CMK (cell line): ENCODE measurements around the gene TMC7.

Experiments
- DNase-seq: peaks from one replicate; pipeline ENCODE4 v3.0.0-alpha.2; 2010; ENCODE audit warnings: low read depth

TMC7 gene

GRCh38 chr16:19031738-19032137 is 48.0 kb downstream of the TMC7 start:
- DNase-seq: no peak

DNA sequence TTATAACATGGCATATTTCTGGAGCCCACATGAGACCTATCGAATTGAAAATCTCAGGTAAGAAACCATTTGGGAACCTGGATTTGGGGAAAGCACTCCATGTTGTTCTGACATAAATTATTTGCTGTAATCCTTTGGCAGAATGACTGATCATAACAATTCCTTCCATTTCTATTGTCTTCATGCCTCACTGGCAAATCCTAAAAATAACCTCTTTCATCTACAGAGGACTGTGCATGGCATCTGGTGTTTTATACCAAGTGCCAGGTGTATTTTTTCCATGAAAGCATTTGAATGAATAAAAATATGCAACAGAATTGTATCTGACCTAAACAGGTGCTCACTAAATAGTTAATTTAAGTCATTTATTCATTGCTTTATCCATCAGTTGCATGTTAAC is 50.0 kb downstream of the TMC7 start:
- DNase-seq: no peak

- no peak for DNase-seq
Observed at GRCh38 chr16:19040400-19040799, 56.7 kb downstream of the TMC7 start.

GRCh38 chr16:19044769-19045168 is 61.0 kb downstream of the TMC7 start:
- no peak for DNase-seq

GRCh38 chr16:19046062-19046461 is 62.3 kb downstream of the TMC7 start:
- DNase-seq: no peak

DNA sequence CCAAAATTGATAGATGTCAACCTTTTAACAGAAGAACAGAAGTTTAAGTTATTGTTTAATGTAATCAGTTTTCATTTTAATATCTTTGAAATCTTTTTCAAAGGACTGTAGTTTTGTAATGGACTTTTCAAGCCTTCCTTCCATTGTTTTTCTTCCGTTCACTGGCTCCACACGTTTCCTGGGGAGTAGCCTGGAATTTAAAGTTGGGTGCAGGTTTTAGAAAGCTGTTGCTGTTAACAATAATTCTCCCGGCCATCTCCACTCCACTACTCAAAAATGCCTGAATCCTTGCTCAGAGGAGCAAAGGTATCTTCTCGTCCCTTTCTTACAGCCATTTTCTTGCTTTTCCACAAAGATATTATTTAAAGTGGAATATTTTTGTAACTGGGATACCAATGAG is 79.0 kb downstream of the TMC7 start:
- DNase-seq: no peak

DNA sequence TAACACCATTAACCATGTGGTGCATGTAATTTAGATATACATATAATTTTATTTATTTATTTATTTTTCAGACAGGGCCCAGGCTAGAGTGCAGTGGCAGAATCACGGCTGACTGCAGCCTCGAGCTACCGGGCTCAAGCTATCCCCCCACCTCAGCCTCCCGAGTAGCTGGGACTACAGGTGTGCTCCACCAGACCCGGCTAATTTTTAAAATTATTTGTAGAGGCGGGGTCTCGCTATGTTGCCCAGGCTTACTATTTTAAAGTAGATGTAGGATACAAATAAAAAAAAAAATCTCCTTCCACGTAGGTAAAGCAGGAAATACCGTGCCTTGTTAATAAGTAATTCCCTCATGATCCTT is 83.2 kb downstream of the TMC7 start:
- no peak for DNase-seq

- DNase-seq: peak; percentile 97
Observed at GRCh38 chr16:19067349-19068236, 83.9 kb downstream of the TMC7 start, which contains the start of gene COQ7. Gene COQ7, plus strand, starts transcription at chr16:19067614. Its CDS starts 51 bp downstream, at chr16:19067665.

DNA sequence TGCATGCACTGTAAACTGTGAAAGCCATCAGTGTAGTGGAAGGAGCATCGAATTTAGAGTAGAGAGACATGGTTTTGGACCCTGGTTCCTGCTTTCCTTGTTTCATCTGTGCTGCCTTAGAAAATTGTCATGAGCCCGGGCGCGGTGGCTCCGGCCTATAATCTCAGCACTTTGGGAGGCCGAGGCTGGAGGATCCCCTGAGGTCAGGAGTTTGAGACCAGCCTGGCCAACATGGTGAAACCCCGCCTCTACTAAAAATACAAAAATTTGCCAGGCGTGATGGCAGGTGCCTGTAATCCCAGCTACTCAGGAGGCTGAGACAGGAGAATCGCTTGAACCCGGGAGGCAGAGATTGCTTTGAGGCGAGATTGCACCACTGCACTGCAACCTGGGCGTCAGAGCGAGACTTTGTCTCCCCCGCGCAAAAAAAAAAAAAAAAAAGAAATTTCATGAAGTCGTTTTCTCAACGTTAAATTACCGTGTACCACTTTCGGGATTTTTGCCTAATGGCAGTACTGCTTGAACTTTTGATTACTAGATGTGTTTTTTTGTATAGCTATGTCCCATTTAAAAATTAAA is 84.6 kb downstream of the TMC7 start:
- no peak for DNase-seq

DNA sequence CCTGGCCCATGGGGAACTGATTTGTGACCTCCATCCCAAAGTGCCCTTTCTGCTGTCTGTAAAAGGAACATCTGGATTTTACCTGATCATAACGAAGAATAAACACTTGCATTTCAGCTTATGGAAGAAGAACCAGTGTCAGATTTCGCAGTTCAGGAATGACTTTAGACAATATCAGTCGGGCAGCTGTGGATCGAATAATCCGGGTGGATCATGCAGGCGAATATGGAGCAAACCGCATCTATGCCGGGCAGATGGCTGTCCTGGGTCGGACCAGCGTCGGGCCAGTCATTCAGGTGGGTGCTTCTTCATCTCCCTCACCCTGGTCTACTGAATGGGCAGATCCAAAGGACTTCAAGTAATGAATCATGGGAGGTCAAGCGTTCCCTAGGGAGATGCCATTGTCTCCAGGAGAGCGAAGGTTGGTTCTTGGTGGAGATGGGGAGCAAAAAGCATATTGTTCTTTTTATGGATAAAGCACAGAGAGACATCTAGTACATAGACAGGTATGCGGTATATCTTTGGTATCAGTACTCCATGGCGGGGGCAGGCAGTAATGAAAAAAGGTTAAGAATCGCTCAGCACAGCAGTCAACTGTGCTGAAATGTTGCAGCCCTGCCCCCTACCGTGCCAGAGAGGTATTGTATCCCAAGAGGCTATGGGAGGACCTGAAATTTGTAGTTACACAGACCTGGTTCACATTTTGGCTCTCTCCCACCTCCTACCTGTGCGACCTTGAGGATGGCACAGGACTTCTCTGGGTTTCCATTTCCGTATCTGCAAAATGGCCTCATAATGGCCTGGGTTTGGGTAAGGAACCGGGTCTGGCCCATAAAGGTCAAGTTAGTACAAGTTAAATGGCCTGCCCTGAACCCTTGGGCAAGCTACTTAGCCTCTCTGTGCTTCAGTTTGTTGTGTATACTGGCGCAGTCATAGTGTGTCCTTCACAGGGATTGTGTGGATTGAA is 88.4 kb downstream of the TMC7 start:
- no peak for DNase-seq

DNA sequence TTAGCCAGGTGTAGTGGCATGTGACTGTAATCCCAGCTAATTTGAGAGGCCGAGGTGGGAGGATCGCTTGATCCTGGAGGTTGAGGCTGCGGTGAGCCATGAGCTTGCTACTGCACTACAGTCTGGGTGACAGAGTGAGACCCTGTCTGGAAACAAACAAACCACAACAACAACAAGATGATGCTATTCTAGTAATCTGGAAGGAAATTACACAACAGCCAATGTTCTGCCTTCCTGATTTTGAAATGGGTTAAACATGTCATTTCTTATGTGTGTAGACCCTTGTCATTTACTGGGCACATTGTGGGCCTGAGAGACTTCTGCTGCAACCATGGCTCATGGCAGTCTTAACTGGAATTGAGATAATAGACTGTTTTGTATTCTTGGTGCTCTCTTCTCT is 89.6 kb downstream of the TMC7 start:
- DNase-seq: no peak

DNA sequence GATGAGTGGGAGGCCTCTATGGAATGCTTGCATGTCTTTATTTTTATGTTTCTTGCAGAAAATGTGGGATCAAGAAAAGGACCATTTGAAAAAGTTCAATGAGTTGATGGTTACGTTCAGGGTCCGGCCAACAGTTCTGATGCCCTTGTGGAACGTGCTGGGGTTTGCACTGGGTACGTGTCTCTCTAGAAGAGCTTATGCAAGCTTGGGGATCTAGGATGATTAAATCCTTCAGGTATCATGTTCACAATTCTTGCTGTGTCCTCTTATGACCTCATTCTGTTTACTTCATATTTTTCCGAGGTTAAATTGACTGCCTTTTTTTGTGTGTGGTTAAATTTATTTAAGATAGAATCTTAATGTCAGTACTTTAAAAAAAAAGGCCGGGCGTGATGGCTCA is 90.1 kb downstream of the TMC7 start:
- no peak for DNase-seq

GRCh38 chr16:19075511-19075910 is 91.8 kb downstream of the TMC7 start:
- no peak for DNase-seq

- DNase-seq: no peak
Observed at GRCh38 chr16:19077879-19078278, 94.1 kb downstream of the TMC7 start.

DNA sequence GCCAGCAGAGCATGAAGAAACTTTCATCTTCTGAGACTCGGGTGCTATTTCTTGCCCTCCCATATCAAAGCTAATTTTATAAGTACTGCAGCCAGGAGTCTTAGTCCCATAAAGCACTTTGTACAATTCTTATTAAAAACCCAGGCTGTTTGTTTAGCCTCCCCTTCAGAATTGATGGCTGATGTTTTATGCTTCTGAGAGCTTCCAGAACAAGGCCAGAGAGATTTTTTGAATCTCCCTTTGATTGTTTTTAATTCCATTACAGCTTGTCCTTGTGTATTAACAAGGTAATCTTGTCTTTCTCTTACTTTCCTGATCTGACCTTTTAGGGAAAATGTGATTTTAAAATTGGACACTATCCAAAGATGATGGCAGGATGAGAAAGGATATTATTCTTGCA is 99.9 kb downstream of the TMC7 start:
- DNase-seq: no peak

DNA sequence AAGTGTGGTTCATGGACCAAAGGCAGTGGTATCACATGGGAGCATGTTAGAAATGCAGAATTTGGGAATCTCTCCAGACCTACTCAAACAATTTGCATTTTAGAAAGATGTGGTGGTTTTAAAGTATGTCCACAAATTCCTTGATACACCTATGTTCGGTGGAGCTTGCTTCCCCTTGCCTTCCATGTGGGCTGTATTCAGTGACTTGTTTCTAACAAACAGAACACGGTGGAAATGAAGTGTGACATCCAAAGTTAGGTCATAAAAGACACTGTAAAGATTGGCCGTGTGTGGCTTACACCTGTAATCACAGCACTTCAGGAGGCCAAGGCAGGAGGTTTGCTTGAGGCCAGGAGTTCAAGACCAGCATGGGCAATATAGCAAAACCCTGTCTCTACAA is 100.4 kb downstream of the TMC7 start:
- DNase-seq: no peak

- no peak for DNase-seq
Observed at GRCh38 chr16:19084879-19085278, 101.1 kb downstream of the TMC7 start.

DNA sequence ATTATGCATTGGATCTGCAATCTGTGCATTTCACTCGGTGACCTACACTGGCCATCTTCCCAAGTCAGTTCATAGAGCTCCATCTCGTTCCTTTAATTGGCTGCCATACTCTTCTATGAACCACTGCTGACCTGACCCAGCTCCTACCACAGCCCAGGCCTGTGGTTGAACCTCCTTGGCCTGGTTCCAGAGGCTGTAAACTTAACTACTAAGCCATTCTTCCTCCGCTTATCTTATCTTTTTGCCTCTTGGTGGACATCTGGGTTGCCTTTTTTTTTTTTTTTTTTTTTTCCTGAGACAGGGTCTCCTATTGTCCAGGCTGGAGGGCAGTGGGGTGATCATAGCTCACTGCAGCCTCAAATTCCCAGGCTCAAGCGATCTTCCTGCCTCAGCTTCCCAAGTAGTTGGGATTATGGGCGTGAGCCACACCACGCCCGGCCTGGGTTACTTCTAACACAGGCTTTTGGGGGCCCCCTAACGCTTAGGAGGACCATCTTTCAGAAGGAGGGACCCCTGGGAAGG is 102.0 kb downstream of the TMC7 start:
- DNase-seq: peak; percentile 85

DNA sequence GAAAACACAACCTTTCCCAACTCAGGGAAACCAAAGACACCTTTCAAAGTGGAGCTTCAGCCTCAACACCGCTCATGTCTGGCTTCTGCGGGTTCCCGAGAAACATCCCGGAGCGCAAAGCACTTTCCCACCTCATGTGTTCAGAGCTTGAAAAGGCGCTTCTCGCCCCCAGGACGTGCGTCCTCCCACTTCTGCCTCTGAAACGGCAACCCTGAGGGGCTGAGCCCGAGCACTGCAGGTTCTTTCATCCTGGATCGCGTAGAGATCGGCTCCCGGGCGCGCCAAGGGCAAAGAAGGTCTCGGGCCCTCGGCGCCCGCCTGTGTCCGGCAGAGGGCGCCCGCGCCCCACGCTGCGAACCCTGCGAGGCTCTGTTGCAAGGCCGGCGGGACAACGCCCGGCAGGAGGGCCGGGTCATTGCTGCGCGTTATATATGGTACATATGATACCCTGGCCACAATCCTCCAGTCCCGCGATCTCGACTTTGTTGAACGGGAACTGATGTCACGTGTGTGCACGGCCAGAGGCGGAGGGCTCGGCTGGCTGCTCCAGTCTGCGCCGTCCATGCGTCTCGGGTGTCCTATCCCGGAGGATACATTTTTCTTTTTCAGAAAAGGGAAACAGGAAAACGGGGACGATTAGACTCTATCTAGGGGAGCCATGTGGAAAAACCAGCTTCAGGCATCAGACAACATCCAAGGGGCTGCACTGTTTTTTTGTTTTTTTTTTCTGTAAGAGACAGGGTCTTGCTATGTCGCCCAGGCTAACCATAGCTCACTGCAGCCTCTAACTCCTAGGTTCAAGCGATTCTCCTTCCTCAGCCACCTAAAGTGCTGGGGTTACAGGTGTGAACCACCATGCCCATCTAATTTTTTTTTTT is 102.8 kb downstream of the TMC7 start:
- peak; percentile 91 for DNase-seq

GRCh38 chr16:19088341-19088916 is 104.7 kb downstream of the TMC7 start:
- no peak for DNase-seq

DNA sequence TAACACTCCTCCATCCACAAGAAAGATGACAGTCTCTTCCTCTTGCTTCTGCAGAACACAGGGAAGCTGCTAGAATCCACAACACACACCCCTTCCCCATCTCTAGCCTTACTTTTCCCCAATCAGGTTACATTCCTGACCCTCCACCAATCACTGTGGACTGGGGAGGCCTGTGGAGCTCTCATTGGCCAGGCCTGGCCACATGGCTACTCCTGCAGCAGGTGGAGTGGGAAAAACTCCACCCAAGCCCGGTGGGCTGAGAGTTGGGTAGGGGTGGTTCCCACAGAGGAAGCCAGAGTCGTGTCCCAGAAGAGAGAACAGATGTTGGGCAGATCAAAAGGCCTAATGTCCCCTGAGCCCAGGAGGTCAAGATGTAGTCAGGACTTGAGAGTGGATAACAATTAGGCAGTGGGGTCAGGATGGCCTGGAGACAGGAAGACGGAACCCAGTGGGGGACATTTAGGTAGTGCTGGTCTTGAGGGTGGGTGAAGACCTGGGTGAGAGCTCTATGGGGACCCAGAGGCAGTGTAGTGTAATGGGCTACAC is 105.7 kb downstream of the TMC7 start:
- DNase-seq: no peak
